KMS-11 (cell line): ENCODE data around the gene MED27.

Source experiments
- H2AFZ ChIP-seq: fragments of 200-600 bp; sonication (generic); 2 replicates; pipeline ENCODE4 v1.6.1; 2016; ENCODE audit warnings: antibody characterized with exemption, mixed run types, low read depth
- H3K27ac ChIP-seq: fragments of 200-600 bp; sonication (generic); 2 replicates; pipeline ENCODE4 v1.6.1; 2016; ENCODE audit warnings: mild to moderate bottlenecking, mixed run types
- H3K27me3 ChIP-seq: fragments of 200-600 bp; sonication (generic); 2 replicates; pipeline ENCODE4 v1.6.1; 2017; ENCODE audit warnings: mild to moderate bottlenecking, low read depth, mixed run types, moderate library complexity; ENCODE audit not compliant: insufficient read depth
- H3K36me3 ChIP-seq: fragments of 200-600 bp; sonication (generic); 2 replicates; pipeline ENCODE4 v1.6.1; 2017; ENCODE audit warnings: mild to moderate bottlenecking, mixed run types; ENCODE audit not compliant: insufficient read depth
- H3K4me1 ChIP-seq: fragments of 200-600 bp; sonication (generic); 2 replicates; pipeline ENCODE4 v1.6.1; 2016; ENCODE audit warnings: mild to moderate bottlenecking, low read depth, mixed run types; ENCODE audit not compliant: poor library complexity, severe bottlenecking
- H3K4me2 ChIP-seq: fragments of 200-600 bp; sonication (generic); 2 replicates; pipeline ENCODE4 v1.7.0; 2016; ENCODE audit warnings: mild to moderate bottlenecking, mixed run types
- H3K4me3 ChIP-seq: fragments of 200-600 bp; sonication (generic); IDR thresholded peaks from 2 replicates; pipeline ENCODE4 v1.6.1; 2017; ENCODE audit warnings: low read depth, low read length, mixed read lengths; ENCODE audit not compliant: insufficient read depth
- H3K79me2 ChIP-seq: fragments of 200-600 bp; sonication (generic); 2 replicates; pipeline ENCODE4 v1.6.1; 2016; ENCODE audit warnings: low read depth, mixed run types; ENCODE audit not compliant: insufficient read depth
- H3K9ac ChIP-seq: fragments of 200-600 bp; sonication (generic); 2 replicates; pipeline ENCODE4 v1.6.1; 2016; ENCODE audit warnings: mild to moderate bottlenecking, mixed run types
- H4K20me1 ChIP-seq: fragments of 200-600 bp; sonication (generic); 2 replicates; pipeline ENCODE4 v1.6.1; 2016; ENCODE audit warnings: mild to moderate bottlenecking, mixed run types; ENCODE audit not compliant: insufficient read depth
- TF ChIP-seq, protein P1 (sequence below): fragments of 200-600 bp; sonication (generic); conservative IDR thresholded peaks from 2 replicates; pipeline ENCODE4 v1.6.1; 2017; ENCODE audit warnings: low read depth, mild to moderate bottlenecking, antibody characterized with exemption, low read length, moderate library complexity, mixed read lengths

Gene MED27

DNA sequence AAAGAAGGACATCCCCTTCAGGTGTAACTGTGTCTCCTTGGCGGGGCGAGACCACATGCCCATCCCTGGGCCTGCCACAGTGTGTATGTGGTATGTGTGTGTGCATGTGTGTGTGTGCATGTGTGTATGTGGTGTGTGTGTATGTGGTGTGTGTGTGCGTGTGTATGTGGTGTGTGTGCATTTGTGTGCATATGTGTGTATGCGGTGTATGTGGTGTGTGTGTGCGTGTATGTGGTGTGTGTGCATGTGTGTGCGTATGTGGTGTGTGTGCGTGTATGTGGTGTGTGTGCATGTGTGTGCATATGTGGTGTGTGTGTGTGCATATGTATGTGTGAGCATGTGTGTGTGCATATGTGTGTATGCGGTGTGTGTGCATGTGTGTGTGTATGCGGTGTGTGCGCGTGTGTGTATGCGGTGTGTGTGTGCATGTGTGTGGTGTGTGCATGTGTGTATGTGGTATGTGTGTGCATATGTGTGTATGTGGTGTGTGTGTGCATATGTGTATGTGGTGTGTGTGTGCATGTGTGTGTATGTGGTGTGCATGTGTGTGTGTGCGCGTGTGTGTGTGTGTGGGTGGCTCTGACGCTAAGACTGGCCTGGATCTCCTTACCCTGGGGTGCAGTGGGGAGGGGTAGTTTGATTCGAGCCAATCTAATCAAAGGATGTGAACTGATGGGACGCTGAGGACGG, 231.9 kb downstream of the MED27 start:
- Histone ChIP-seq H3K4me2 (no peak overlapping the region), H2AFZ (no peak overlapping the region), H3K27ac (no peak overlapping the region), H3K79me2 (no peaks in the 10 kb centered on the region), H3K36me3 (no peaks in the 10 kb centered on the region), H3K27me3 (peaks cover 3% of the 10 kb centered on the region; the same call in 1 of the 2 replicates), H3K4me1 (no peaks in the 10 kb centered on the region), H3K4me3 (no peak overlapping the region), H3K9ac (no peak overlapping the region), H4K20me1 (no peaks in the 10 kb centered on the region)
- TF ChIP-seq, protein P1, sequence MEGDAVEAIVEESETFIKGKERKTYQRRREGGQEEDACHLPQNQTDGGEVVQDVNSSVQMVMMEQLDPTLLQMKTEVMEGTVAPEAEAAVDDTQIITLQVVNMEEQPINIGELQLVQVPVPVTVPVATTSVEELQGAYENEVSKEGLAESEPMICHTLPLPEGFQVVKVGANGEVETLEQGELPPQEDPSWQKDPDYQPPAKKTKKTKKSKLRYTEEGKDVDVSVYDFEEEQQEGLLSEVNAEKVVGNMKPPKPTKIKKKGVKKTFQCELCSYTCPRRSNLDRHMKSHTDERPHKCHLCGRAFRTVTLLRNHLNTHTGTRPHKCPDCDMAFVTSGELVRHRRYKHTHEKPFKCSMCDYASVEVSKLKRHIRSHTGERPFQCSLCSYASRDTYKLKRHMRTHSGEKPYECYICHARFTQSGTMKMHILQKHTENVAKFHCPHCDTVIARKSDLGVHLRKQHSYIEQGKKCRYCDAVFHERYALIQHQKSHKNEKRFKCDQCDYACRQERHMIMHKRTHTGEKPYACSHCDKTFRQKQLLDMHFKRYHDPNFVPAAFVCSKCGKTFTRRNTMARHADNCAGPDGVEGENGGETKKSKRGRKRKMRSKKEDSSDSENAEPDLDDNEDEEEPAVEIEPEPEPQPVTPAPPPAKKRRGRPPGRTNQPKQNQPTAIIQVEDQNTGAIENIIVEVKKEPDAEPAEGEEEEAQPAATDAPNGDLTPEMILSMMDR = no peak

DNA sequence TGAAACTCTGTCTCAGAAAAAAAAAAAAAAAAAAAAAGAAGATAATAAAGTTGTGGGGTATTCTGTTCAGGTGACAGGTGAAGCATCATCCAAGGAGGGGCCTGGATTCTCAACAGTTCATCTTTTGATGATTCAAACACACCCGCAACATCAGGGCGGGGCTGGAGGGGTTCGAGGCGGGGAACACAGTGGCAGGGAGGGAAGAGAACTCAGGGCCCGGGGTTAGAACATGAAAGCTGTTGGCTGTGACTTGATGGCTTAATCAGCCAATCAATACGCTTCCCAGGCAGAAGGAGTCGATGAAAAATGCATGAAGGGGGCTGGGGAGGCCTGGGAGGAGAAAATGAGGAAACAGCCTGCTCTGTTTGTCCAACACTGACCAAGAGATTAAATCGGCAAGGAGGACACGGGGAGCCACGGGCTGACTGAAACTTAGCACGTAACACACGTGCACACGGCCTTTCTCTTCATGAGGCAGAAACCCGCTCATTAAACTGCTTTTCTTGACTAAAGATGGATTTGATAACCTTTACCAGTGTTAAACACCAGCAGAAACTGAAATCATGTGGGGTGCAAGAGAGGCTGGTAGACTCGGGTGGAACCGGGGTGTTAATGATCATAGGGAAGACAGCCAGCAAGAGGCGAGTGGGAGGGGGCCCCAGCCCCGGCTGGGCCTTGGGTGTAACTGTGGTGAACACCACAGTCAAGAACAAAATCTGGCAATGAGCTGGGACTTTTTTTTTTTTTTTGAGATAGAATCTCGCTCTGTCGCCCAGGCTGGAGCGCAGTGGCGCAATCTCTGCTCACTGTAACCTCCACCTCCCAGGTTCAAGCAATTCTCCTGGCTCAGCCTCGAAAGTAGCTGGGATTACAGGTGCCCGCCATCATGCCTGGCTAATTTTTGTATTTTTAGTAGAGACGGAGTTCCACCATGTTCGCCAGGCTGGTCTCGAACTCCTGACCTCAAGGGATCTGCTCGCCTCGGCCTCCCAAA, 234.1 kb downstream of the MED27 start:
- H3K36me3 ChIP-seq = no peaks in the 10 kb centered on the region
- TF ChIP-seq, protein P1 = no peak
- no peak overlapping the region for H3K4me3 ChIP-seq
- H3K27me3 ChIP-seq = peaks cover 14% of the 10 kb centered on the region; the same call in 1 of the 2 replicates
- H3K27ac ChIP-seq = no peak overlapping the region
- no peak overlapping the region for H2AFZ ChIP-seq
- H4K20me1 ChIP-seq = no peaks in the 10 kb centered on the region
- no peak overlapping the region for H3K4me2 ChIP-seq
- H3K79me2 ChIP-seq = no peaks in the 10 kb centered on the region
- no peaks in the 10 kb centered on the region for H3K4me1 ChIP-seq
- no peak overlapping the region for H3K9ac ChIP-seq

DNA sequence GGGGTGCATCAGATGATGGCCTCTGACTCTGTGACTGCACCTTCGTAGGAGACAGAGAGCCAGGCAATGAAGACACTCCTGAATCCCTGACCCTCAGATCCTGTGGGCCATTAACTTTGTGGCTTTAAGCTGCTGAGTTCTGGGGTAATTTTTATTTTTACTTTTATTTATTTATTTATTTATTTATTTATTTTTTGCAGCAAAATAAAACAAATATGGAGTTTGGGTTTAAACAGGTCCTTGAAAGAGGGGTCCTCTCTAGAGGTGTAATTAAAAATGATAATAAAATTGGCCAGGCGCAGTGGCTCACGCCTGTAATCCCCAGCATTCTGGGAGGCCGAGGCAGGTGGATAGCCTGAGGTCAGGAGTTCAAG, 234.9 kb downstream of the MED27 start:
- TF ChIP-seq, protein P1 = no peak
- peaks cover 14% of the 10 kb centered on the region; the same call in 1 of the 2 replicates for H3K27me3 ChIP-seq
- no peak overlapping the region for H3K4me2 ChIP-seq

DNA sequence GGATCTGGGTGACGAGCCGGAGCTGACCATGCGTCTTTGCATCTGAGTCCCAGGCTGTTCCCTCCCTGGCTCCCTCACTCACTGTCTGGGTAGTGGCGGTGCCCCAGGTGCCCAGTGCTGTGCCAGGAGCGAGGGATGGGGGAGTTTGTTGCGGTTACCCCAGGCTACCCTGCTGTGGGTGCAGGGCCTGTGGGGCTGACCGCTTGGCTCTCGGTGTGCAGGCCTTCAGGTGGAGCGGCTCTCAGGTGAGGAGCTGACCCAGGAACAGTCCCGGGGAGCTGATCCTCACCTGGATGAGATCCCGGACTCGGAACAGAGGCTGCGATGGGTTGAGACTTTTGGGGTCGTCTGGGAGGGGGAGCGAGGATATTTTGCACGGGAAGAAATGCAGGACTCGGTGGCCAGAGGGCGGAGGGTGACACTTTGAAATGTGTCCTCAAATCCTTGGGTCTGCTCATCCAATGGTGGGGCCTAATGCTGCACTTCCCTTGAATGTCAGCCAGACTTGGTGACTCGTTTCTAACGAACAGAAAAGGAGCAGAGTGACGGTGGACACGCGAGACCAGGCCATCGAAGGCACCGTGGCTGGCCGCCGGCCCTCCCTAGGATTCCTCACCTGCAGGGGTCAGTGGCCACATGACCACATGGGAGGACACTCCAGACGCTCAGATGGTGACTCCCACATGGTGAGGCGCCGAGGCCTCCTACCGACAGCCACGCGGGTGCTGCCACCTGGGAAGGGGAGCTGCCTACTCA, 235.5 kb downstream of the MED27 start:
- Histone ChIP-seq H2AFZ (no peak overlapping the region), H4K20me1 (no peaks in the 10 kb centered on the region), H3K9ac (no peak overlapping the region), H3K4me3 (no peak overlapping the region), H3K36me3 (no peaks in the 10 kb centered on the region), H3K79me2 (no peaks in the 10 kb centered on the region), H3K27me3 (peaks cover 14% of the 10 kb centered on the region; the same call in 1 of the 2 replicates), H3K27ac (no peak overlapping the region), H3K4me1 (no peaks in the 10 kb centered on the region), H3K4me2 (no peak overlapping the region)
- TF ChIP-seq, protein P1 = no peak

More for the DNA sequence above, 234.9 kb downstream of the MED27 start:
- Histone ChIP-seq H2AFZ (no peak overlapping the region), H3K4me1 (no peaks in the 10 kb centered on the region), H4K20me1 (no peaks in the 10 kb centered on the region), H3K79me2 (no peaks in the 10 kb centered on the region), H3K9ac (no peak overlapping the region), H3K27ac (no peak overlapping the region), H3K4me3 (no peak overlapping the region), H3K36me3 (no peaks in the 10 kb centered on the region)
